ENCODE measurements around the gene CDH4. TPM values are rescaled to one million over a fixed set of nuclear protein-coding genes. Genes with fewer than 3 reads are reported as not detected.

Gene CDH4
- total RNA-seq, 1 donor from 2014 or later = 39.7 TPM

DNA sequence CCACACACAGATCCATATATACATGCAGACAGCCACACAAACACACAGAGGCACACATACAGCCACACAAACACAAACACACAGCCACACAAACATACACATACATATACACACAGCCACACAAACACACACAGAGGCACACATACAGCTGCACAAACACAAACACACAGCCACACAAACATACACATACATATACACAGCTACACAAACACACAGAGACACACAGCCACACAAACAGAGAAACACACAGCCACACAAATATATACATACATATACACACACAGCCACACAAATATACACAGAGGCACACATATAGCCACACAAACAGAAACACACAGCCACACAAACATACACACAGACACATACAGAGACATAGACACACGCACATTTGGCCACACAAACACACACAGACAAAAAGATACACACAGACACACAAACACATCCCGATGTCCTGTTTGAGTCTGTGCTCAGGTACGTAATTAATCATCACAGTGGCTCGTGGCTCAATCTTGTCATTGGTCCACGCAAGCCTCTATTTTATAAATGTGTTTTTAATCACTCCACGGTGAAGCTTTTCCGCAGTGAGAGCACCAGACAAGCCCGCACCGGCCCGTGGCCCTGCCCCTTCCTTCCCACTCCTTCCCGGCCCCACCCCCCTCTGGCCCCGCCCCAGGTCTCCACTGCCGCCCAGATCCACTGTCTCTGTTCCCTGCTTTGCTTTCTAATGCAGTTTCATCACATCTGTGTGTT, 135.3 kb downstream of the CDH4 start:
- TF ChIP-seq CTCF (IDR thresholded peaks at IDR 0.05; ENCODE audit: insufficient read depth, low read length, poor library complexity, severe bottlenecking) = no peak
- no peaks in the 10 kb centered on the region for H3K36me3 ChIP-seq (ENCODE audit: control insufficient read depth, insufficient read depth, low read length)
- H3K4me3 ChIP-seq (ENCODE audit: low read depth, low read length) = no peak overlapping the region
- H3K27me3 ChIP-seq (ENCODE audit: control insufficient read depth, insufficient read depth, low read length) = no peaks in the 10 kb centered on the region
- DNase-seq (ENCODE audit: low read depth) = no peak

DNA sequence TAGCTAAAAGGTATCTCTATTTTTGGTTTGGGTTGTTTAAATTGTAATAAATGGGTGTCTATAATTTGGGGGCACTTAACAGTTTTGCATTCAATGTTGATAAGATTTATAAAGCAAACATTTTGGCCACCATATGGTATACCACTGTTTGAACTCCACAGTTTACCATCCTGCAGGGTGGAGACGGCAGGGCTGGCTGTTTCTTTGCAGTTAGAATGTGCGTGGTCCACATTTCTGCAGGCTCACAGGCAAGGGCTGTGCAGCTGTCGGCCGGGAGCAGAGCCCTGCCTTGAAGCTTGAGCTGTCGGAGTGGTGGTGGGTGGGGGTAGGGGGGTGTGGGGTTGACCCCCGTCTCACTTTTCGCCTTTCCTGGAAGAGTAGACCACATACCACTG, 135.9 kb downstream of the CDH4 start:
- Histone ChIP-seq H3K36me3 (ENCODE audit: control insufficient read depth, insufficient read depth, low read length) (no peaks in the 10 kb centered on the region), H3K4me3 (ENCODE audit: low read depth, low read length) (no peak overlapping the region), H3K27me3 (ENCODE audit: control insufficient read depth, insufficient read depth, low read length) (no peaks in the 10 kb centered on the region)
- no peak for TF ChIP-seq CTCF (IDR thresholded peaks at IDR 0.05; ENCODE audit: insufficient read depth, low read length, poor library complexity, severe bottlenecking)
- no peak for DNase-seq (ENCODE audit: low read depth)

DNA sequence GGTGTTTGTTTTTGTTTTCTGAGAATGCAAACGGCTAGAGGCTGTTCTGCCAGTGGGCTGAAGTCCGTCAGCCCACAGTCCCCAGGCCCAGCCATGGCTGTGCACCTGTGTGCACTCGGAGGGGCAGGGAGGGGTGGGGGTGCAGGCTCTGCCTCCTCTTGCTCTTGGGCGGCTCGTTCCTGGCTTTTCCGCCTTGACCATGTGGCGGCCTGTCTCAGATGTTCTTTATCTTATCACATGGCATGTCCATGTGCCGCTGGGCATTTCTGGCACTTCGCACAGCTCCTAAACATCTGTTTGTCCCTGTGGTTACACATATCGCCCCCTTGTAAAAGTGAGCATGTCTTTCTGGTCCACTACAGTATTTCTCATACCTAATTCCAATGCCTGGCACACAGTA, 137.0 kb downstream of the CDH4 start:
- no peak for TF ChIP-seq CTCF (IDR thresholded peaks at IDR 0.05; ENCODE audit: insufficient read depth, low read length, poor library complexity, severe bottlenecking)
- no peak for DNase-seq (ENCODE audit: low read depth)
- no peaks in the 10 kb centered on the region for H3K36me3 ChIP-seq (ENCODE audit: control insufficient read depth, insufficient read depth, low read length)
- no peaks in the 10 kb centered on the region for H3K27me3 ChIP-seq (ENCODE audit: control insufficient read depth, insufficient read depth, low read length)
- no peak overlapping the region for H3K4me3 ChIP-seq (ENCODE audit: low read depth, low read length)

- Histone ChIP-seq H3K27me3 (ENCODE audit: control insufficient read depth, insufficient read depth, low read length) (no peaks in the 10 kb centered on the region), H3K36me3 (ENCODE audit: control insufficient read depth, insufficient read depth, low read length) (no peaks in the 10 kb centered on the region), H3K4me3 (ENCODE audit: low read depth, low read length) (no peak overlapping the region)
- TF ChIP-seq CTCF (IDR thresholded peaks at IDR 0.05; ENCODE audit: insufficient read depth, low read length, poor library complexity, severe bottlenecking) = no peak
- DNase-seq (ENCODE audit: low read depth) = no peak
These were observed 139.1 kb downstream of the CDH4 start for GRCh38 chr20:61391185-61391584.

DNA sequence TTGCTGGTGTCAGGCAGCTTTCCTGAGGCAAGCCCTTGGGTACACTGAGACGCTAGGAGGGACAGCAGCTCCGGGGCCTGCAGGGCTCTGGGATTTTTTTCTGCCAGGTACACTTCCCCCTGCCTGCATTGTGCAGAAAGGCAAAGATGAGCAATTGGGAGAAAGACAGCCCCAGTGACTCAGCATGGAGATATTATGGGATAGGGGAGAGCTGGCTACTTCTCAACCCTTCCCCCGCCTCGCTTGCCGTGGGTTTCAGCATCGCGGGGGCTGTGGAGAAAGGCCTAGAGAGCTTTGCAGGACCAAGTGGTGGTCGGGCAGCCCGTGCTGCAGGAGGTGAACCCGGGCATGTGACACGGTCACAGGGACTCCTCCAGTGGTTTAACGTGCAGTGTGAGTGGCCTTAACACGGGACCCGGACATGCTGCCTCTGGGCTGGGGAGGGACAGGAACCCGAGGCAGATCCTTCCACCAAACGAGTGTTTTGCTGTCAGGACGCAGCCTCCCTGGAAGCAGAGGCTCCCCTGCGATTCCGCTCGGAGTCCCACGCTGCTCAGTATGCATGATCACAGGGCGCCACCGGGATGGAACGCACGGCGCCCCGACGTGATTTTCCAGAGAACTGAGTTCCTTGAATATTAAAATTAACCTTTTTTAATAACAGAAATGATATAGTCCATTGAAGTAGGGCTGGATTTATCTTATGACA, 139.9 kb downstream of the CDH4 start:
- Histone ChIP-seq H3K4me3 (ENCODE audit: low read depth, low read length) (no peak overlapping the region), H3K27me3 (ENCODE audit: control insufficient read depth, insufficient read depth, low read length) (no peaks in the 10 kb centered on the region), H3K36me3 (ENCODE audit: control insufficient read depth, insufficient read depth, low read length) (no peaks in the 10 kb centered on the region)
- TF ChIP-seq CTCF (IDR thresholded peaks at IDR 0.05; ENCODE audit: insufficient read depth, low read length, poor library complexity, severe bottlenecking) = no peak
- DNase-seq (ENCODE audit: low read depth) = no peak
